IPS-NIHi7 (cell line): Measurements from ENCODE around the gene FAM131A.
A peak's percentile ranks its signal among the peaks of the same experiment; 100 is the strongest.
"Not testable (repeated sequence)": the region's sequence is repeated elsewhere in the genome, so short reads cannot be mapped to it uniquely, and the experiment has no call there.

ENCODE experiments used
- DNase-seq: peaks from one replicate; pipeline ENCODE4 v3.0.0; 2012; ENCODE audit warnings: mixed read lengths; ENCODE audit errors: extremely low spot score

FAM131A gene

DNA sequence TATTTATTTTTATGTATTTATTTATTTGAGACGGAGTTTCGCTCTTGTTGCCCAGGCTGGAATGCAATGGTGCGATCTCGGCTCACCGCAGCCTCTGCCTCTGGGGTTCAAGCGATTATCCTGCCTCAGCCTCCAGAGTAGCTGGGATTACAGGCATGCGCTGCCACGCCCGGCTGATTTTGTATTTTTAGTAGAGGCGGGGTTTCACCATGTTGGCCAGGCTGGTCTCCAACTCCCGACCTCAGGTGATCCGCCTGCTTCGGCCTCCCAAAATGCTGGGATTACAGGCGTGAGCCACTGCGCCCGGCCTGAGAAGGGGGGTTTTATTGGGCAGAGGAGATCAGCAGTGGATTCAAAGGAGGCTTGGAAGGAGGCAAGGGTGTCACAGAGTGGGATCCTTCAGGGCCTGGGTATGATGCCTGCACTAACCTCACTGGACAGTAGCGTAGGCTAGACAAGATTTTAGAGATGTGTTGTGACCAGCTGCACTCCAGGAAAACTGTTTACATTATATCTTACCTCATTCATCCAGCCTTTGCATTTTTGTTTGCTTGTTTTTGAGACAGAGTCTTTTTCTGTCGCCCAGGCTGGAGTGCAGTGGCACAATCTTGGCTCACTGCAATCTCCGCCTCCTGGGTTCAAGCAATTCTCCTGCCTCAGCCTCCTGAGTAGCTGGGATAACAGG lies 2.2 kb downstream of the FAM131A start:
- DNase-seq = not testable (repeated sequence)

DNA sequence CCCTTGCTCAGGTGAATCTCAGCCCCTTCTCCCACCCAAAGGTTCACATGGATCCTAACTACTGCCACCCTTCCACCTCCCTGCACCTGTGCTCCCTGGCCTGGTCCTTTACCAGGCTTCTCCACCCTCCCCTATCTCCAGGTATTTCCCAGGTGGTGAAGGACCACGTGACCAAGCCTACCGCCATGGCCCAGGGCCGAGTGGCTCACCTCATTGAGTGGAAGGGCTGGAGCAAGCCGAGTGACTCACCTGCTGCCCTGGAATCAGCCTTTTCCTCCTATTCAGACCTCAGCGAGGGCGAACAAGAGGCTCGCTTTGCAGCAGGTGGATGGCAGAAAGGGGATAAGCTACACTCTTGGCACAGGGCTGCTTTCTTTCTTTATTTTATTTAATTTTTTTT lies 4.5 kb downstream of the FAM131A start:
- no peak for DNase-seq

DNA sequence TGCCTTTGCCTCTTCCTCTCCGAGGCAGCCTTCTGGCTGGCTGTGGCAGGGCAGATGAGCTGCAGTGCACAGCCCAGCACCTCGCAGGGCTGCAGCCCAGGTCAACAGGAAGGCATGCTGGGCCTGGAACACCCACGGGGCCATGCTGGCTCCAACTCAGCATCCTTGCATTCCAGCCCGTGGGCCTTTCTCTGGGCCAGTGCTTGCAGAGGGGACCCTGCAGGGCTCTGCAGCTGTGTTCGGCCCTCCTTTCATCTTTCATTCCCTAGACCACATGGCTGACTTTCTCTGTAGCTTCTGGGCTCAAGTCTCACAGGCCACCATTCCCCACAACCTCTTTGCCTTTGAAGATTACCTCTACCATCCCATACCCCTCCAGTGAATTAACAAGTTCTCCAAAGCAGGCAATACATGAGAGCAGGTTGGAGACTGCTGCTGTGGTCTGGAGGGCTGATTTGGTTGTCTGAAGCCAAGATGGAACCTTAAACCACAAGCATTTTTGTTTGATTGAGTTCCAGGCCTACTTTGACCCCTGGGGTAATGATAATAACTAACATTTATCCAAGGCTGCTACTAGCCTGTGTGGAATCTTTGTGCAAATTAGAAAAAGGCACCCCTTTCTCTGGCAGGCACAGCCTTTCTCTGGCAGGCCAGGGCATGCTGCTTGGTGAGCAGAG lies 5.9 kb downstream of the FAM131A start:
- no peak for DNase-seq

DNA sequence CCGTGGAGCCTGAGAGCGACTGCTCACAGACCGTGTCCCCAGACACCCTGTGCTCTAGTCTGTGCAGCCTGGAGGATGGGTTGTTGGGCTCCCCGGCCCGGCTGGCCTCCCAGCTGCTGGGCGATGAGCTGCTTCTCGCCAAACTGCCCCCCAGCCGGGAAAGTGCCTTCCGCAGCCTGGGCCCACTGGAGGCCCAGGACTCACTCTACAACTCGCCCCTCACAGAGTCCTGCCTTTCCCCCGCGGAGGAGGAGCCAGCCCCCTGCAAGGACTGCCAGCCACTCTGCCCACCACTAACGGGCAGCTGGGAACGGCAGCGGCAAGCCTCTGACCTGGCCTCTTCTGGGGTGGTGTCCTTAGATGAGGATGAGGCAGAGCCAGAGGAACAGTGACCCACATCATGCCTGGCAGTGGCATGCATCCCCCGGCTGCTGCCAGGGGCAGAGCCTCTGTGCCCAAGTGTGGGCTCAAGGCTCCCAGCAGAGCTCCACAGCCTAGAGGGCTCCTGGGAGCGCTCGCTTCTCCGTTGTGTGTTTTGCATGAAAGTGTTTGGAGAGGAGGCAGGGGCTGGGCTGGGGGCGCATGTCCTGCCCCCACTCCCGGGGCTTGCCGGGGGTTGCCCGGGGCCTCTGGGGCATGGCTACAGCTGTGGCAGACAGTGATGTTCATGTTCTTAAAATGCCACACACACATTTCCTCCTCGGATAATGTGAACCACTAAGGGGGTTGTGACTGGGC lies 7.3 kb downstream of the FAM131A start:
- DNase-seq = no peak

DNA sequence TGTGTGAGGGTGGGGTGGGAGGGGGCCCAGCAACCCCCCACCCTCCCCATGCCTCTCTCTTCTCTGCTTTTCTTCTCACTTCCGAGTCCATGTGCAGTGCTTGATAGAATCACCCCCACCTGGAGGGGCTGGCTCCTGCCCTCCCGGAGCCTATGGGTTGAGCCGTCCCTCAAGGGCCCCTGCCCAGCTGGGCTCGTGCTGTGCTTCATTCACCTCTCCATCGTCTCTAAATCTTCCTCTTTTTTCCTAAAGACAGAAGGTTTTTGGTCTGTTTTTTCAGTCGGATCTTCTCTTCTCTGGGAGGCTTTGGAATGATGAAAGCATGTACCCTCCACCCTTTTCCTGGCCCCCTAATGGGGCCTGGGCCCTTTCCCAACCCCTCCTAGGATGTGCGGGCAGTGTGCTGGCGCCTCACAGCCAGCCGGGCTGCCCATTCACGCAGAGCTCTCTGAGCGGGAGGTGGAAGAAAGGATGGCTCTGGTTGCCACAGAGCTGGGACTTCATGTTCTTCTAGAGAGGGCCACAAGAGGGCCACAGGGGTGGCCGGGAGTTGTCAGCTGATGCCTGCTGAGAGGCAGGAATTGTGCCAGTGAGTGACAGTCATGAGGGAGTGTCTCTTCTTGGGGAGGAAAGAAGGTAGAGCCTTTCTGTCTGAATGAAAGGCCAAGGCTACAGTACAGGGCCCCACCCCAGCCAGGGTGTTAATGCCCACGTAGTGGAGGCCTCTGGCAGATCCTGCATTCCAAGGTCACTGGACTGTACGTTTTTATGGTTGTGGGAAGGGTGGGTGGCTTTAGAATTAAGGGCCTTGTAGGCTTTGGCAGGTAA lies 8.1 kb downstream of the FAM131A start:
- peak; percentile 84 for DNase-seq

DNA sequence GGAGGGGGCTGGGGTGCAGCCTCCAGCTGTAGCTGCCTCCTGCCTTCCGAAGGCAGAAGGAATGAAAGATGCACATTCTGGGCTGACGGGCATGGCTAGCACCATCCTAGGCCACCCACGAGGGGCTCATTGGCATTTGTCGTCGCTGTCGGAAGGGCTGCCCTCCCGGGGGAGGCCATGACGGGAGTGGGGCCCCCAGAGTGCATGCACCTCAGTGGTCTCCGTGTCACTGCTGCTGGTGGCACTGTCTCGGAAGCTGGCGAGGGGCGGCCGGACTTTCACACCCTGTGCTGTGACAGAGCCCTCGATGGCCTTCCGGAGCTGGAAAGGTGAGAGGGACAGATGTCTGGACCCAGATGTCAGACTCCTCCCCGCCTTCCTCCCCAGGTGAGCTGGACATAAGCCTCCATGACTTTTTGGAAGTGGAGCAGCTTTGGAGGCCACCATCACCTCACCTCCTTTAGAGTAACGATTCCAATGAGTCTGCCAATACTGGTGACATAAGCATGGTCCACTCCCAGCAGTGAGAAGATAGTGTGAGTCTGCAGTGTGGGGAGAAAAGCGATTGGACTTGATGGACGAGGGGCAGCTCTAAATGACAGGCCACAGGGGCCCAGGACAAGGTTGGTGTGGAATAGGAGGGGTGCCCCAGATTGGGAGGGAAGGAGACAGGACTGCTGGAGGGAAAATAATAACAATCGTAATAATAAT lies 9.2 kb downstream of the FAM131A start:
- no peak for DNase-seq

DNA sequence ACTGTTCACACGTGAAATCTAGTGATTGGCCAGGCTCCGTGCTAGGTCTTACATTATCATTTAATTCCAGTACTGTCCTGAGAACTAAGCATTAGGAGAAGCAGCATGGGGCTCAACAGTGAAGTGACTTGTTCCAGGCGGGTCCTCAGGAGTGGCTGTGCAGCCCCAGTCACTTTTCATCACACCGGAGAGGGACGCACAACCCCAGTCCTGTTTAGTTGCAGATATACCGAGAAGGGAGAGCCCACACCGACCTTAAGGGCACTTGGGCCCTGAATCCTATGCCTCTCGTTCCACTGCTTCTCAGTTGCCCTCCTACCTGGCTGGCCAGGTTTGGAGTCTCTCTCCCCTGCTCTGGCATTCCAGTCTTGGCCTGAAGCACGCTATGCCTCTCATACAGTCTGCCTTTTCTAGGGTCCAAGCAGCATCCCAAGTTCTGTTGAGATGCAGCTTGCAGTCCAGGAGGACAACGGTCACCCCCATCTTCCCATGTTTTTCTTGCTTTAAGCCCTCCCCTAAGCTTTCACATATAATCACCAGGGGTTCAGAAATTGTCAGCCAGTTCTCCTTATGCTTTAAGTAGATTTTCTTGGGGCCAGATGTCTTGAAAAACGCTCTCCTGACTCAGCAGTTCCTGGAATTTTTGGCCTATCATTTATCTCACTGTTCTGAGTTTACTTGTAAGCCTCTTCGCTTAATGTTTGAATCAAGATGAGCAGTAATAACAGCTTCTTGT lies 10.1 kb downstream of the FAM131A start:
- no peak for DNase-seq

DNA sequence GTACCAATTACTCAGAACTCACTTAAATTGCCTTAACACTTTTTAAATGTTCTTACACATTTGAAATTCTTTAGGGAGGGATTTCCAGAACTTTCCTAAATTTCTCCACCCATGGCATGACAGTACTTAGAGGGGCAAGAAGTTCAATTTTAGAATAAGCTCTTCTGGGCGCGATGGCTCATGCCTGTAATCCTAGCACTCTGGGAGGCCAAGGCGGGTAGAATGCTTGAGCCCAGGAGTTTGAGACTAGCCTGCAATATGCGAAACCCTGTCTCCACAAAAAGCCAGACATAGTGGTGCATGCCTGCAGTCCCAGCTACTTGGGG lies 10.6 kb downstream of the FAM131A start:
- DNase-seq = no peak

DNA sequence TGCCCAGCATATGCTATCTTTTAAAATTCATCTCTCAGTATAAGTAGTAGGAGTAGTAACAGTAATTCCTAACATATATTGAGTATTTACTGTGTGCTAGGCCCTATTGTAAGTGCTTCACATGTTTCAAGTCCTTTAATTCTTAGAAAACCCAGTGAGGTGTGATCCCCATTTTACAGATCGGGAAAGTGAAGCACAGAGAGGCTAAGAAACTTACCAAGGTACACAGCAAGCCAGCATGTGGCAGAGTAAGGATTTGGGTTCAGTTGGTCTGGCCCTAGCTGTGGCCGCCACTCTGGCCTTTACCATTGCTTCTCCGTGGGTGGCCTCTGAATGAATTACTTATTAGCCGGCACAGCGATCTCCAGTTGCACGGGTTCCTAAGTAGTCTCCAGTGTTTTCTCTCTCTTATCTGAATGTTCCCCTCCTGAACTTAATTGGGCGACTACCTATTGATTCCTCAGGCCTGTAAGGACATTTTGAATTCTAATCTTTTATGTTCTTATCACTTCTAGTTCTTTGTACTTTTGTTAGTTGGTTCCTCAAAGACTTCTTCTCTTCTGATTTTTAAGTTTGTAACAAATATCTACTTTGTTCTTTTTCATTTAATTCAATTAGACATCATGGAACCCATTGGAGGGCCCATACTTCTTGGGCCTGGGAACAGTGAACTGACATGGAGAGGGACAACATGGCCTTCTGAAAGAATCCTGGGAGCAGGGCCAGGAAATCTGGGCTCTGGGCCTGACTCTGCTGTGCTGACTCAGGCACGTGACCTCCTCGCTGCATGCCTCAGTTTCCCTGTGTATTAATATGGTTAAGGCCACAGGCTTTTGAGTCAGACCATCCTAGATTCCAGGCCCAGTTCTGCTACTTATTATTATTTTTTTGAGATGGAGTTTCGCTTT lies 12.4 kb downstream of the FAM131A start:
- no peak for DNase-seq

DNA sequence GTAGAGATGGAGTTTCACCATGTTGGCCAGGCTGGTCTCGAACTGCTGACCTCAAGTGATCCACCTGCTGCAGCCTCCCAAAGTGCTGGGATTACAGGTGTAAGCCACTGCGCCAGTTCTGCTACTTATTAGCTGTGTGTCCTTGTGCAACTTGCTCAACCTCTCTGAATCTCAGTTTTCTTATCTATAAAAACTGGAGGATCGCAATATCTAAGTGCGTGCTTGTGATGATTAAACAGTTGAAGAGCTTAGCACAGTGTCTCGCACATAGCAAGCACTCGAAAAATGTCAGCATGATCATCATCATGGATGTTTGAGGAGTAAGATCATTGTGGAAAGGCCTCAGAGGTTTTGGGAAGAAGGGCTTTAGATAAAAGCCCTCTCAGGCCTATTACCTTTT lies 13.2 kb downstream of the FAM131A start:
- DNase-seq = no peak

DNA sequence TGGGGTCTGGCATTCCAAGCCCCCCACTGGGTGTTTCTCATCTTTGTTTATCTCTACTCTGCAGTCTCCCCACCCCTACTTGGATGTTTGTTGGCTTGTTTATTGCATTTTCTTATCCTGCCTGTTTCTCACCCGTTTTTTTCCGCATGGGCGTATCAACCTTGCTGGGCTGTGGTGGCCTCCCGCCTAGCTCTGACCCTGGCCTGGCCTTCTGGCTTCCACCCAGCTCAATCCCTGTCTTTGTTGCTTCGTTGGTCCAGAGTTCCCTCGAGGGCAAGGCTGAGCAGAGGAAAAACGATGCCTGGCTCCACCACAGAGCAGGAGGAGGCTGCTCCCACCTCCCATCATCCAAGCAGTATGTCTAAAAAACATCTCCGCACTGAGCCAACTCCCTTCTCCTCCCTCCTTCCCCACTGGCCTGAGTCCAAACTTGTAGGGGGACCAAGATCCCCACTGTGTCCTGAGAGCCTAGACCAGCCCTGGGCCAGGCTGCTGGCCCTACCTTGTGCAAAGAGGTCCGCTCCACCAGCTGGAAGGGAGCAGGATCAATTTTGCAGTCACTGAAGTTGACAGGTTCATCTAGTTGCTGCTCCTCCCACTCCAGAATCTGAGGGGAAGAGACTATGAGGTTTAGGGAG lies 14.2 kb downstream of the FAM131A start:
- peak; percentile 24 for DNase-seq

DNA sequence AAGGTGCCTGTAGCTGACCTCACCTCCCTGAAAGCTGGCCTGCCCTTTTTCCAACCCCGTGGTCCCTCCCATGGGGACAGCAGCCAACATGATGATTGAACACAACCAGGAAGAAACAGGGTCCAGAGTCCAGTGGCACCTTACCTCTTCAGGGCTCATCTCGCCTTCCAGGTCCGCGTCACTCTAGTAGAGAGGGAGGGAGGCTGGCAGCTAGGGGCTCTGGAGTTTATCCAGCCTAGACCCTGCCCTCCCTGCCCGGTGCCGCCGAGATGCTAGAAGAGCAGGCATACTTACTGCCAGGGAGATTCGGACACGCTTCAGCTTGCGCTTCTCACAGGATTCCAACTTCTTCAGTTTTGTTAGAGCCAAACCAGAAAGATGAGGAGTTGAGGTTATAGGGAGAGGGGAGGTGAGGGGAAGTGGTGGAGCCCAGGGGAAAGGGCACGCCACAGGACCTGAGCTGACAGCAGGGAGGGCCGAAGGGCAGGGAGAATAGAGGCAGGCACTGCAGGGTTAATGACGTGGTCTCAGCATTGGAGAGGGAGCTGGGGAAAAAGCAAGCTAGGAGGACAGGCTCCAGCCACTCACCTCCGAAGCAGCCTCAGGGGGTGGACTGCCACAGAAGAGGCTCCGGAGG lies 14.9 kb downstream of the FAM131A start:
- DNase-seq = no peak

DNA sequence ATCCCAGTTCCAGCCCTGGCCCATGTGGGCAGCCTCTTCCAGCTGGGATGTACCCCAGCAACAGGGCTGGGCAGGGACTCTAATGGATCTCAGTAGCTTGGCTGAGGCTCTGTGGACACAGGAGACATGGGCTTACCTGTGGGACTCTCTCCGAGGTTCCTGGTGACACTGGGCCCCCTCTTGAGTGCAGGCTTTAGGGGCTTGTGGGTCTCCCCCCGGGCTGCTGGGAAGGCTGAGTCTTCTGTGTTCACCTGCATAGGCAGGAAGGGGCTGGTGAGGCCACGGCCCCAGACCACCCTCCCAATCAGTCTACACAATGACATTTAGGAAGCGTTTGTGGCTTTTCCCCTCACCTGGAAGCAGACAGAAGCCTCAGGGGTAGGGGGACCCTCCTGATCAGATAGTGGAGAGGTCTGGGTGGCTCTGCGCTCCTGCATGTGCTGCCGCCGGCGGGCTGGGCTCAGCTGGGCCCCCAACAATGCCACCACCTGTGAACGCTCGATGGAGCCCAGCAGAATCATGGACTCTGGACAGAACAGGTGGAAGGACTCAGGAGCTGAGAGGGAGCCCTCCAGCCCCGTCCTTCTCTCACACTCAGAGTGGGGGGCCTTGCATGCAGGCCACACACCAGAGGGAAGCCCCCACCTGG lies 15.6 kb downstream of the FAM131A start:
- no peak for DNase-seq

DNA sequence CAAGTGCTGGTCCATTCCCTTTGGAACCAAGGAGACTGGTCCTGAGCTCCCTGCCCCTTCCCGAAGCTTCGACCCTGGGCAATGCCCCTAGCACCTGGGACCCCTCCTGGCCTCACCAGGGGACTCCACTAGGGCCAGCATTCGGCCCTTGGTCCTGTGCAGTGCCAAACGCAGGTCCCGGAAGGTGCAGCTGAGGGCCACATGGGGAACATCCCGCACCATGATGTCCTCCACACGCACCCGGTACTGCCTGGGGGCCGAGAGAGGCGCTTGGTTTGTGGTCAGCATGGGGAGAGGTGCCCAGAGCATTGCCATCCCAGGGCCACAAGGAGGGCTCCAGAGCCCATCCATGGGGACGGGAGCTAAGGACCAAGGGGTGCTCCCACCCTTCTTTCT lies 16.1 kb downstream of the FAM131A start:
- no peak for DNase-seq

DNA sequence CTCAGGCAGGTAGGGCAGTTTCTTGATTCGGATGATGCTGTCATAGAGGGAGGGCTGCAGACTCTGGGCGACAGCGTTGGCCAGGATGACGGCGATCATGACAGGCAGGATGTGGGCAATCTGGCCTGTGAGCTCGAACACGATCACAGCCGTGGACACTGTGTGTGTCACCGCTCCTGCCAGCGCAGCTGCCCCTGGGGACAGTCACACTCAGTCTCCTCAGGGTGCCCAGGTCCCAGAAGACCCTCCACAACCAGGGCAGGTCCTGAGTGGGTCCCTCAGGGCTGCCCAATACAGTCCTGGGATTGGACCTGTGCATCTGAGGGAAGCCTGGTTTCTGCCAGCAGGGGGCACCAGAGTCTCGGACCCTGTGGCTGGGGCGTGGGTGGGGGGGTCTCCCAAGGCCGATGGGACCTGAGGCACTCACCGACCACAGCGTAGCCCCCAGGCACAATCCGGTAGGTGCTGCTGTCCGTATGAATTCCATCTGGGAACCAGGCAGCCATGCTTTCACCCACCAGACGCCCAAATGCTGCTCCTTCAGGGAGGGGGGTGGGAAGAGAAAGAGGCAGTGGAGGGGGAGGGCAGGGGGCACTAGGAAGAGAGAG lies 16.8 kb downstream of the FAM131A start:
- peak; percentile 68 for DNase-seq

DNA sequence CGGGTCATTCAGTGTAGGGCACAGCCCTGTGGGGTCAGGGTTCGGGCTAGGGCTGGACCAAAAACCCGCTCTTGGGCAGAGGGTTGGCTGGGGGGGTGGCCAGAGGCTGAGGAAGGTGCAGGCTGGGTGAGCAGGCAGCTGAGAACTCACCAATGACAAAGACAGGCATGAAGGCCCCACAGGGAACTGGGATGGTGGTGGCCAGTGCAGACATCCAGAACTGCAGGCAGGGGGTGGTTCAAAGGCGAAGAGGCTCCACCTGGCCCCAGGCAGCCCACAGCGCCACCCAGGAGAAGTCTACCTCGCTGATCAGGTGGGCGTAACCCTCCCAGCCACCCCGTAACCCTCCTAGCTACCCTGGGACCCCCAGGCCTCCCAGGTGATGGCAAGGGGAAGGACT lies 17.4 kb downstream of the FAM131A start:
- no peak for DNase-seq

DNA sequence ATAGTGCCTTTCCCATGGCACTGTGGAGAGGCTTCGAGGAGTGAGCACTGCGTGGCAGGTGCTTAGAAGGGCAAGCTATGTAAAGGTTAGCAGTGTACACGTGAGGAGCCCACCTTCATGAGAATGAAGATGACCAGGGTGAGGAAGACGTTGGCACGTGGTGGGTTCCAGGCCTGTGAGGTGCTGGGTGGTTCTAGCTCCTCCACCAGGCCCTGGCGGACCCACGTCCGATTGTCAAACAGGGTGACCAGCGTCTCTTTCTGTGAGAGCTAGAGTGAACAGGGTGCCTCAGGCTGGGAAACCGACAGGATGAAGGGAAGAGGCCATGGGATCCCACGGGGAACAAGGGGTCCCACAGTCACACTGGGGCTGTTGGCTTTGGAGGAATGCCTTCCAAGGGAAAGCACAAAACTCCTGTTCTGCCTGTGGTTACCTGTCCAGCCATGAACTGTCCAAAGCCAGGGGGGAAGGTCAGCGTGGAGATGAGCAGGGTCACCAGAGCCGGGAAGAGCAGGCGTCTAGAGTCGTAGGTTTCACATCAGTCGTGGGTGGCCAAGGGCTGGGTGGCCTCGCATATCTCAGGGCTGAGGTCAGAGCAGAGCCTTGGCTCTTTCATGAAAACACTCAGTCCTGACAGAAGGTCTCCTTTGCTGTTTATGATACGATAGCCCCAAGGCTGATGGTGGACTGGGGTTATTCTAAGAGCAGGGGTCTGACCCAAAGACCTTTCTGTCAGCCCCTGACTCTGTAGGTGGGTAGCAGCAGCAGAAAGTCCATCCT lies 18.1 kb downstream of the FAM131A start:
- no peak for DNase-seq
